ENCODE measurements around the gene ARHGAP10. TPM values are rescaled to one million over a fixed set of nuclear protein-coding genes. Genes with fewer than 3 reads are reported as not detected.

ARHGAP10 gene
- total RNA-seq, 2 experiments from 2014 or later, result 3.6 to 3.8 TPM

GRCh38 chr4:148027201-148027600 is 295.3 kb downstream of the ARHGAP10 start:
- Mint-ChIP-seq H3K9me3 (peaks cover 10% of the 10 kb centered on the region), H3K4me1 (ENCODE audit: low read depth) (no peaks in the 10 kb centered on the region), H3K27me3 (ENCODE audit: low read depth) (no peaks in the 10 kb centered on the region), H3K36me3 (ENCODE audit: low read depth) (peaks cover 5% of the 10 kb centered on the region), H3K4me3 (no peak overlapping the region), H3K27ac (no peak overlapping the region)
- CTCF ChIA-PET, result no interaction called here
- intact Hi-C loops (cut with micrococcal nuclease), result no loop called here
- no peak for DNase-seq

- H3K27me3 Mint-ChIP-seq (ENCODE audit: low read depth), result no peaks in the 10 kb centered on the region
- peaks cover 10% of the 10 kb centered on the region for H3K9me3 Mint-ChIP-seq
- no peak overlapping the region for H3K27ac Mint-ChIP-seq
- H3K36me3 Mint-ChIP-seq (ENCODE audit: low read depth), result peaks cover 5% of the 10 kb centered on the region
- no peaks in the 10 kb centered on the region for H3K4me1 Mint-ChIP-seq (ENCODE audit: low read depth)
- intact Hi-C loops (cut with micrococcal nuclease), result no loop called here
- CTCF ChIA-PET, result no interaction called here
- no peak overlapping the region for H3K4me3 Mint-ChIP-seq
- DNase-seq, result no peak
Observed at GRCh38 chr4:148029781-148030180, 297.9 kb downstream of the ARHGAP10 start.

DNA sequence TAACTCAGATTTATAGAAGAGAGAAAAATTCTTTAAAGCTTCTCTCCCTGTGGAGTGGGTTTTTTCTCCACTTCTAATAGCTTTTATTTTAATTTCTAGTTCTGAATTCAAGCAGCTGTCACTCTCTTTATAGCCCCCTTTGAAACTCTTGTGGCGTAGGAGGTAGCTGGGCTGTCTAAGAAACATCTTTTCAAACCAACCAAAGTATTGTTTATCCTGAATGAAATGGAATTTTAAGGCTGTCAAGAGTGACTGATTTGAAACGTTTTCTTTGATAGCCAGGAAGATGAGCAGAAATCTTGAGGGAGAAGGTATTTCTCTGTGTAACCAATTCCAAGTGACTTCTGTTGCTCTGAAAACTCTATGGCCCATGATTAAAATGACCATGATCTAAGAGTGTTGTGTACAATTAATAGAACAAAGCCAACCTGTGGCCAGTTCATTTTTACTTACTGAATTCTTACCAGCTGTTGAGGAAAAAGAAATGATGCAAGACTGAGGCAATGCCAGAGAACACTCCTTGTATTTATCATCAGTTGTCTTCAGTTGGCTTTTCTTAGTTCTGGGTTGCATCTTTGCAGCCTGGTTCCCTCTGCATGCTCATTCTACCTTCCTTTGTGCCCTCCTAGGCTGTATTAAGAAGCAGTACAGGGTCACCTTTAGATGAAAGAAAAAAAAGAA is 298.4 kb downstream of the ARHGAP10 start:
- Mint-ChIP-seq H3K36me3 (ENCODE audit: low read depth) (peaks cover 5% of the 10 kb centered on the region), H3K9me3 (peaks cover 10% of the 10 kb centered on the region), H3K4me1 (ENCODE audit: low read depth) (no peaks in the 10 kb centered on the region), H3K27ac (no peak overlapping the region), H3K27me3 (ENCODE audit: low read depth) (no peaks in the 10 kb centered on the region), H3K4me3 (no peak overlapping the region)
- CTCF ChIA-PET, result no interaction called here
- intact Hi-C loops (cut with micrococcal nuclease), result no loop called here
- no peak for DNase-seq

- no peaks in the 10 kb centered on the region for H3K27me3 Mint-ChIP-seq (ENCODE audit: low read depth)
- intact Hi-C loops (cut with micrococcal nuclease), result no loop called here
- H3K27ac Mint-ChIP-seq, result no peak overlapping the region
- CTCF ChIA-PET, result no interaction called here
- no peak for DNase-seq
- no peaks in the 10 kb centered on the region for H3K36me3 Mint-ChIP-seq (ENCODE audit: low read depth)
- H3K4me1 Mint-ChIP-seq (ENCODE audit: low read depth), result no peaks in the 10 kb centered on the region
- H3K9me3 Mint-ChIP-seq, result peaks cover 5% of the 10 kb centered on the region
- no peak overlapping the region for H3K4me3 Mint-ChIP-seq
Observed at GRCh38 chr4:148034813-148035212, 302.9 kb downstream of the ARHGAP10 start.

DNA sequence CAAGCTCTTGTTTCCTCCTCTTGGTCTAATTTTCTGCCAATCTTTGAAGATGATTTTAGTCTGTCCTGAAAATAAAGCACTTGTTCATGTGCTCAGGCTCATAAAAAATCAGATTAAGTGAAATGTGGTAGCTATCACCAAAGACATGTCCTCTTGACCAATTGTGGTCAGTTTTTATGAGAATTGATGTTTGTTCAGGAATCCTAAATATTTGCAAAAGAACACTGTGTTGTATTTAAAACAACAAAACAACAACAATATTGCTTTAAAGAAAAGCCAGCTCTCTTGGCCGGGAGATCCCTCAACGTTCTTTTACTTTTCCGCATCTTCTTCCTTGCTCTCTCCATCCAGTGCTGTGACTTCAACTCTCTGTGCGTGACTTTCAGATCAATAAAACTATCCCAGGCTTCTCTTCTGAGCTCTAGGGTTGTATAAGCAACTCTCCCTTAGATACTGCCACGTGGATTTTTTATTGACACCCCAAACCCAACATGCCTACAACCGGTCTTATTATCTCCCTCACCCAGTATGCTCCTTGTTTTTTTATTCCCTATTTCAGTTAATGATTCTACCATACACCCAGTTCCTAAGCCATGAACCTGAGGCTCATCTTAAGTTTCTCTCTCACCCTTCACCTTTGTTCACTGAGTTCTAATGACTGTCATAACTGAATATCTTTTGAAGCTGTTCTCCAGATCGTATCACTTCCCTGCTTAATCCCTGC is 309.9 kb downstream of the ARHGAP10 start:
- H3K4me3 Mint-ChIP-seq, result no peak overlapping the region
- peaks cover 10% of the 10 kb centered on the region for H3K4me1 Mint-ChIP-seq (ENCODE audit: low read depth)
- CTCF ChIA-PET, result interaction anchor here (1.2 kb wide), 1 partner anchor 9 kb away, joined by 5 read pairs; no protein-coding TSS in a partner anchor
- intact Hi-C loops (cut with micrococcal nuclease), result no loop called here
- H3K27me3 Mint-ChIP-seq (ENCODE audit: low read depth), result no peaks in the 10 kb centered on the region
- H3K9me3 Mint-ChIP-seq, result peaks cover under 1% of the 10 kb centered on the region
- H3K27ac Mint-ChIP-seq, result no peak overlapping the region
- H3K36me3 Mint-ChIP-seq (ENCODE audit: low read depth), result no peaks in the 10 kb centered on the region
- DNase-seq, result no peak

DNA sequence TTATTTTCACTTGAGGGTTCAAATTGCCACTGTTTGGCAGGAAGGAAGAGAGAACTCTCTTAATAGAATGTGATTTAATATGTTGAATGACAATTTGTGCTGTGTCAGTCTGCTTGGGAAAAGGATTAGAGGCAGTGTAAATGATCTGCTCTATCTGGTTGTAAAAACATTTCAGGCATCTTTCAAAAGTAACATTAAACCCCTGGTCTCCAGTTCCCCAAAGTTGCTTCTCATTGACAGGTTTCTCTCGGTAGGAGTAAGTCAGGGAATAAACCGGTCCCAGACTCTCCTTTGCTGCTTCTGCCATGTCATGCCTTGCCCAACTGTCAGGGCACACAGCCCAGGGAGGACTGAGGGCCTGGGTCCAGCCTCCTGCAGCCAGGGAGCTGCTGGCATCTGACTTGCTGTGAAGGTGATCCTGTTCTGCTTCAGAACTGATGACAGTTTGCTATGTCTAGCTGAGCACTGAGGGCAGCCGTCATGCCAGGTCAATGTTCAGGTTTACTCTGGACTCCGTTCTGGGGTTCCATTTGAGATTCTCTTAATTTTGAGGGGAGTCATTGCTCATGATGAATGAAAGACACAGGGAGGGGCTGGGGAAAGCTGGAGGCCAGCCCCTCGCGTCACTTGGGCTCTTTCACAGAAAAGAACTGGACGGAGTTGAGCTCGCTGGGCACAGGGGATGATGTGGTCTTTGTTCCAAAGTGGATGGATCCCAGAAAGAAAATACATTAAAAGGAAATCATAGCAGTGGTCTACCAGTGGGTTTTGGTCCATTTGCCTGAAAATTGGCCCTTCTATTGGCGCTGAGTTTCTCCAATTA is 312.4 kb downstream of the ARHGAP10 start:
- Mint-ChIP-seq H3K27me3 (ENCODE audit: low read depth) (no peaks in the 10 kb centered on the region), H3K4me3 (no peak overlapping the region), H3K9me3 (no peaks in the 10 kb centered on the region), H3K36me3 (ENCODE audit: low read depth) (peaks cover 3% of the 10 kb centered on the region), H3K27ac (no peak overlapping the region), H3K4me1 (ENCODE audit: low read depth) (peaks cover 10% of the 10 kb centered on the region)
- CTCF ChIA-PET, result interaction anchor here (1.2 to 1.9 kb wide), 2 partner anchors 10 to 12 kb away, joined by 4 to 5 read pairs; no protein-coding TSS in a partner anchor
- no peak for DNase-seq
- intact Hi-C loops (cut with micrococcal nuclease), result no loop called here

DNA sequence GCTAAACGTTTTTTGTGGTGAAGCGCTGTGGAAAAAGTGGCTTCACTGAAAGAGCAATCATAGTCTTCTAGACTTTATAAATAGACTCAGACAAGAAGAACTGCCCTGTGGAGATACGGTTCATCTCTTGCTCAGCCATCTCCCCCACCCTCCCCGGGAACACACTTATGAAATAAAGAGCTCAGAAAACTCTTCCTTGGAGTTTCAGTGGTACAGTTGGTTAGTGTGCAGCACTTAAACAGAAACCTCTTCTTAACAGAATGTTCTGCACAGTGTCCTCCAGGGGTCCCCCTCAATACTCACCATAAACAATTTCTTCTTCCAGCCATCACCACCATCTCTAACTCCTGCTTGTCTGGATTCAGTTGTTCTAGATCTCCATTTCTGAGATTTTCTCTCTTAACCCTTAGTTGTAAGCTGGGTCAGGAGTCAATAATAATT is 313.0 kb downstream of the ARHGAP10 start:
- intact Hi-C loops (cut with micrococcal nuclease), result no loop called here
- H3K27me3 Mint-ChIP-seq (ENCODE audit: low read depth), result no peaks in the 10 kb centered on the region
- peaks cover 3% of the 10 kb centered on the region for H3K36me3 Mint-ChIP-seq (ENCODE audit: low read depth)
- peaks cover 10% of the 10 kb centered on the region for H3K4me1 Mint-ChIP-seq (ENCODE audit: low read depth)
- H3K9me3 Mint-ChIP-seq, result no peaks in the 10 kb centered on the region
- CTCF ChIA-PET, result interaction anchor here (1.2 to 1.9 kb wide), 2 partner anchors 10 to 12 kb away, joined by 4 to 5 read pairs; no protein-coding TSS in a partner anchor
- H3K4me3 Mint-ChIP-seq, result no peak overlapping the region
- no peak for DNase-seq
- no peak overlapping the region for H3K27ac Mint-ChIP-seq

- DNase-seq, result no peak
- no peaks in the 10 kb centered on the region for H3K27me3 Mint-ChIP-seq (ENCODE audit: low read depth)
- peaks cover 41% of the 10 kb centered on the region for H3K4me1 Mint-ChIP-seq (ENCODE audit: low read depth)
- H3K9me3 Mint-ChIP-seq, result no peaks in the 10 kb centered on the region
- CTCF ChIA-PET, result no interaction called here
- H3K27ac Mint-ChIP-seq, result no peak overlapping the region
- H3K4me3 Mint-ChIP-seq, result no peak overlapping the region
- intact Hi-C loops (cut with micrococcal nuclease), result no loop called here
- H3K36me3 Mint-ChIP-seq (ENCODE audit: low read depth), result peaks cover 4% of the 10 kb centered on the region
Observed at GRCh38 chr4:148048598-148048997, 316.7 kb downstream of the ARHGAP10 start.

GRCh38 chr4:148051403-148051802 is 319.5 kb downstream of the ARHGAP10 start:
- H3K4me3 Mint-ChIP-seq, result no peak overlapping the region
- CTCF ChIA-PET, result interaction anchor here (0.7 kb wide), 1 partner anchor 362 kb away, joined by 3 read pairs; no protein-coding TSS in a partner anchor
- peaks cover 52% of the 10 kb centered on the region for H3K4me1 Mint-ChIP-seq (ENCODE audit: low read depth)
- H3K9me3 Mint-ChIP-seq, result no peaks in the 10 kb centered on the region
- peak overlapping the region; percentile 2 for H3K27ac Mint-ChIP-seq
- intact Hi-C loops (cut with micrococcal nuclease), result loop anchor here (5.0 kb wide), 3 partner anchors 69 to 319 kb away; partner anchors contain the start of gene ARHGAP10
- DNase-seq, result no peak
- H3K27me3 Mint-ChIP-seq (ENCODE audit: low read depth), result no peaks in the 10 kb centered on the region
- peaks cover 4% of the 10 kb centered on the region for H3K36me3 Mint-ChIP-seq (ENCODE audit: low read depth)

DNA sequence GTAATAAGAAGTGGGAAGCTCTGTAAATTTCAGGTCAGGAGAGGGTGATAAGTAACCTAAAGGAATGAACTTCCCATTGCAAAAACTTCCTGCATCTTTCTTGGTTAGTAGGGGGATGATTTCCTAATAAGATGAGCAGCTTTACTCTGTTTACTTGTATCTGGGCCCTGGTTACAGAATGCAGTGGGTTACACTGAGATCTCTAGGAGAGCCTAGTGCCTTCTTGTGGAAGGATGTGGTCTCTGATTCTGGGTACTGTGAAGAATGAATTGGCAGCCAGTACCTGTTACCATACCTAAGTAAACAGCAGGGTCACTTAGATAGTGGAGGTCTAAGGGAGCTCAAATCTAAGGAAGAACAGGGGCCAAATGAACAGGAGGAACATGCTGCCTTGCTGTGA is 320.6 kb downstream of the ARHGAP10 start:
- no peaks in the 10 kb centered on the region for H3K27me3 Mint-ChIP-seq (ENCODE audit: low read depth)
- no peak overlapping the region for H3K4me3 Mint-ChIP-seq
- peaks cover 6% of the 10 kb centered on the region for H3K36me3 Mint-ChIP-seq (ENCODE audit: low read depth)
- intact Hi-C loops (cut with micrococcal nuclease), result loop anchor here (5.0 kb wide), 3 partner anchors 70 to 320 kb away; partner anchors contain the start of gene ARHGAP10
- peaks cover 61% of the 10 kb centered on the region for H3K4me1 Mint-ChIP-seq (ENCODE audit: low read depth)
- peak overlapping the region; percentile 11 for H3K27ac Mint-ChIP-seq
- H3K9me3 Mint-ChIP-seq, result no peaks in the 10 kb centered on the region
- DNase-seq, result peak; percentile 38
- CTCF ChIA-PET, result interaction anchor here (1.0 kb wide), 1 partner anchor 181 kb away, joined by 5 read pairs; no protein-coding TSS in a partner anchor

- peaks cover 66% of the 10 kb centered on the region for H3K4me1 Mint-ChIP-seq (ENCODE audit: low read depth)
- intact Hi-C loops (cut with micrococcal nuclease), result loop anchor here (5.0 kb wide), 3 partner anchors 71 to 321 kb away; partner anchors contain the start of gene ARHGAP10
- CTCF ChIA-PET, result no interaction called here
- H3K36me3 Mint-ChIP-seq (ENCODE audit: low read depth), result peaks cover 8% of the 10 kb centered on the region
- H3K27ac Mint-ChIP-seq, result peak overlapping the region; percentile 35
- no peak overlapping the region for H3K4me3 Mint-ChIP-seq
- no peaks in the 10 kb centered on the region for H3K27me3 Mint-ChIP-seq (ENCODE audit: low read depth)
- DNase-seq, result no peak
- H3K9me3 Mint-ChIP-seq, result peaks cover 6% of the 10 kb centered on the region
Observed at GRCh38 chr4:148053298-148054003, 321.6 kb downstream of the ARHGAP10 start.
